NT2/D1 (cell line): ENCODE results near the gene PLEKHA5.

Experiments
- DNase-seq: peaks from one replicate; pipeline ENCODE4 v3.0.0-alpha.2; 2011; ENCODE audit warnings: low read depth, low spot score
- H3K27me3 ChIP-seq: 2 replicates; pipeline ENCODE4 v1.6.0; 2011; ENCODE audit warnings: mild to moderate bottlenecking; ENCODE audit not compliant: insufficient read length, insufficient read depth
- H3K36me3 ChIP-seq: 2 replicates; pipeline ENCODE4 v1.6.1; 2011; ENCODE audit warnings: mild to moderate bottlenecking, low read length, mixed read lengths; ENCODE audit not compliant: insufficient read depth, insufficient read length
- H3K4me1 ChIP-seq: 2 replicates; pipeline ENCODE4 v1.5.1; 2011; ENCODE audit not compliant: insufficient read depth, insufficient read length
- H3K4me3 ChIP-seq: 2 replicates; pipeline ENCODE4 v1.5.1; 2011; ENCODE audit warnings: low read depth; ENCODE audit not compliant: insufficient read length
- H3K9ac ChIP-seq: 2 replicates; pipeline ENCODE4 v1.6.0; 2011; ENCODE audit warnings: low read depth; ENCODE audit not compliant: insufficient read length
- H3K9me3 ChIP-seq: 2 replicates; pipeline ENCODE4 v1.5.1; 2011; ENCODE audit warnings: mild to moderate bottlenecking, low read length; ENCODE audit not compliant: insufficient read depth
- SUZ12 ChIP-seq: IDR thresholded peaks from 2 replicates; pipeline ENCODE4 v1.6.1; 2011; ENCODE audit not compliant: insufficient read length, insufficient read depth; ENCODE audit errors: extremely low read depth
- YY1 ChIP-seq: IDR thresholded peaks from 2 replicates; pipeline ENCODE4 v1.6.1; 2011; ENCODE audit not compliant: insufficient read length, insufficient read depth
- ZNF274 ChIP-seq: IDR thresholded peaks from 2 replicates; pipeline ENCODE4 v1.6.1; 2011; ENCODE audit warnings: mild to moderate bottlenecking, low read depth, low read length

PLEKHA5 gene

DNA sequence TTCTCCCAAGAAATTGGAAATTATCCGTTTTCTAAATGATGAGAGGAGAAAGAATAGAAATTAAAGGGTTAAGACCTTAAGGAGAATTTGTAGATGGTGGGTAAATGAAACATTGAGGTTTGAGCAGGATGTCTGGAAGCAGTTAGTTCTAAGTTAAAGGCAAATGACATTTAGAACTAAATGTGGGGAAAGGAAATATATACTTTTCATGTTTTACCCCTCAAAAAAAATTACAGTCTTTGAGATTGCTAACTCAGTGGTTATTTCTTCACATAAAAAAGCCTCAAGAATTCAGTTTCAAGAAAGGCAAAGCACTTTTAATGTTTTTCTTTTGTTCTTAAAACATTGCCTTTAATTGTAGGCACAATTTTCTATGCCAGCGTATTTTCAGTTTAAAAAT lies 114.0 kb downstream of the PLEKHA5 start:
- H3K36me3 ChIP-seq: peaks cover 3% of the 10 kb centered on the region
- no peaks in the 10 kb centered on the region for H3K27me3 ChIP-seq
- no peak for TF ChIP-seq ZNF274
- no peak for TF ChIP-seq YY1
- no peak for TF ChIP-seq SUZ12
- H3K4me1 ChIP-seq: no peaks in the 10 kb centered on the region
- H3K9ac ChIP-seq: no peak overlapping the region
- H3K4me3 ChIP-seq: no peak overlapping the region
- no peak for DNase-seq
- no peaks in the 10 kb centered on the region for H3K9me3 ChIP-seq

DNA sequence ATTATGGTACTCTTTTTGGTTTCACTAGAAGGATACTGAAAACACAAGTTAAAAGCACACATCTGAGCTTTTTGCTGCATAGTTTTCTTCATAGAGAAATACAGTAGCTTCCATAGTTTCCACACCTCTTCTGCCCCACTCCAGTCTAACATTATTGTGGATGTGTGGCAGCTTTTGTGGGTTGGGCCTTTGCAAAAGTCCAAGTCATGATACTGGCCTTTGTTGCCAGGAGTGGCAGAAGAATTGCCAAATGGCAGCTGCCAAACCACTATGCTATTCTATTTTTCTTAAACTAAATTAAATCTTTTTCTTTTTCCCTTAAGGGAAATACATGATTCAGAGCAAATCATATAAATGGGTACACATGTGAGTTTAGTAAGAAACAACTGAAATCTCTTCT lies 114.8 kb downstream of the PLEKHA5 start:
- Histone ChIP-seq H3K36me3 (peaks cover under 1% of the 10 kb centered on the region), H3K27me3 (no peaks in the 10 kb centered on the region), H3K9ac (no peak overlapping the region), H3K9me3 (no peaks in the 10 kb centered on the region), H3K4me3 (no peak overlapping the region), H3K4me1 (no peaks in the 10 kb centered on the region)
- DNase-seq: no peak
- TF ChIP-seq SUZ12: no peak
- TF ChIP-seq ZNF274: no peak
- no peak for TF ChIP-seq YY1

DNA sequence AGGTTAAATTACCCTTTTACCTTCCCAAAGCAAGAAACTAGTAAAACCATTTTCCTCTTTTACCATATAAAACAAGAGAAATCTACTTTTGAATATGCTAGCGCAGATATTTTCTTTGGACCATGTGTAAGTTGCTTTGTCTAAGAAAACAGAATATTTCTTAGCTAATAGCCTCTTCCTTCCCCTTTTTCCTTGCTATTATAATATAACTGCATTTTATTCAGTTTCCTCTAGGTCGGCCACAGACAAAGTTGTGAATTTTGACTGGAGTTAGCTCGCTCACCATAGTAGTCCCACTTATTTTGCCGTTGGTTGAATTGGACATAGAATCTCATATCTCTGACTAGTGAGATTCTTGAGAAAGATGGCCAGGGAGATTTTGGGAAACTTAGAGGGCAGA lies 115.6 kb downstream of the PLEKHA5 start:
- H3K9me3 ChIP-seq: no peaks in the 10 kb centered on the region
- no peak overlapping the region for H3K4me3 ChIP-seq
- DNase-seq: no peak
- H3K36me3 ChIP-seq: no peaks in the 10 kb centered on the region
- no peak overlapping the region for H3K9ac ChIP-seq
- H3K4me1 ChIP-seq: no peaks in the 10 kb centered on the region
- H3K27me3 ChIP-seq: no peaks in the 10 kb centered on the region
- TF ChIP-seq SUZ12: no peak
- TF ChIP-seq YY1: no peak
- no peak for TF ChIP-seq ZNF274

DNA sequence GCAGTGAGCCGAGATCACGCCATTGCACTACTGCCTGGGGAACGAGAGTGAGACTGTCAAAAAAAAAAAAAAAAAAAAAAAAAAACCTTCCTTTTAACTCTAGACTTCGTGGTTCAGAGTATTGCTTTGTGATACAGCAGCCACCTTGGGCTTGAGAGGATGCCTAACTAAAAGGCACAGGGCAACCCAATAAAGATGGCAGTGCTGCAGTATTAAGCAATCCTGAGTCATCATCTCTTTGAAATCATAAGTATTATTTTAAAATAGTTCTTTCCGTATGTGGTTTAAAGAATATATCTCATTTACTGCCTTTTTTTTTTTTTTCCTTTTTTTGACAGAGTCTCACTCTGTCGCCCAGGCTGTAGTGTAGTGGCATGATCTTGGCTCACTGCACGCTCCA lies 116.1 kb downstream of the PLEKHA5 start:
- Histone ChIP-seq H3K4me1 (no peaks in the 10 kb centered on the region), H3K9ac (no peak overlapping the region), H3K27me3 (no peaks in the 10 kb centered on the region), H3K4me3 (no peak overlapping the region), H3K9me3 (no peaks in the 10 kb centered on the region), H3K36me3 (no peaks in the 10 kb centered on the region)
- no peak for TF ChIP-seq ZNF274
- TF ChIP-seq YY1: no peak
- no peak for TF ChIP-seq SUZ12
- DNase-seq: no peak

DNA sequence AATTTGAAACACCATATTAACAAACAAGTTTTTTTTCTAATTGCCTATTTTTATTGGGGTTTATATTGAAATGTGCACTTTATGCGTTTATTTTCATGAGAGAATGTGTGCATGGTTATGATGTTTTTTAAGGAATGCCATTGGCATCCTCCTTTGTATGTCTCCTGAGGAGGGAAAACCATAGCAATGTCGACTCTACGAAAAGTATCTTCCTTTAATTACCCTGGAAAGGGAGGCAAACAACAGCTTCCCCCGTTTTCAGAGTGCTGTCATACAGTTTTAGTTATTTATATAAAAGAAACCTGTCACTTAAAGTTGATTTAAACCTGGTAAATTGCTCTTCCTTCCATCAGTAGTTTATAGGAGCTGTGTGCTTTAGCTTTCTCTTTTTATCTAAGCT lies 117.4 kb downstream of the PLEKHA5 start:
- DNase-seq: no peak
- Histone ChIP-seq H3K9me3 (no peaks in the 10 kb centered on the region), H3K9ac (no peak overlapping the region), H3K4me3 (no peak overlapping the region), H3K4me1 (no peaks in the 10 kb centered on the region), H3K36me3 (no peaks in the 10 kb centered on the region), H3K27me3 (no peaks in the 10 kb centered on the region)
- TF ChIP-seq ZNF274: no peak

DNA sequence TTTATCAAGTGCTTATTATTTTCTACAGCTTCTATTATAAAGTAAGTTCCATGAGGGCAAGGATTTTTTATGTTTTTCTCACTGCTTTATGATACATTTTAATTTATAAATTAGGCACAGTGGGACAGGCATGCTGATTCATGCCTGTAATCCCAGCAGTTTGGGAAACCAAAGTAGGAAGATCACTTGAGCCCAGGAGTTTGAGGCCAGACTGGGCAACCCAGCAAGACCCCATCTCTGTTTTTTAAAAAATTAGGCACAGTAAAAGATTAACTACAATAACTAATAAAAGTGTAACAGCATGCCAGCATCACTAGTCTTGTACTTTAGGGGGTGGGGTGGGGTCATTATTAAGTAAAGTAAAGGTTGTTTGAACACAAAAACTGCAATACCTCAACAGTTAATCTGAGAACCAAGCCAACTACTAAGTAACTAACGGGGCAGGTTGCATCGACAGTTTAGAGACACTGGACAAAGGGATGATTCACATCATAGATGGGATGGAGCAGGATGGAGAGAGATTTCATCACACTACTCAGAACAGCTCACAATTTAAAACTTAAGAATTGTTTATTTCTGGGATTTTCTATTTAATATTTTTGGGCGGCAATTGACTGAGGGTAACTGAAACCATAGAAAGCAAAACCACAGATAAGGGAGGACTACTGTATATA lies 119.5 kb downstream of the PLEKHA5 start:
- TF ChIP-seq SUZ12: no peak
- TF ChIP-seq YY1: no peak
- no peak for TF ChIP-seq ZNF274
- H3K27me3 ChIP-seq: no peaks in the 10 kb centered on the region
- DNase-seq: no peak
- peaks cover 5% of the 10 kb centered on the region for H3K36me3 ChIP-seq
- H3K4me3 ChIP-seq: no peak overlapping the region
- H3K9ac ChIP-seq: no peak overlapping the region
- no peaks in the 10 kb centered on the region for H3K9me3 ChIP-seq
- H3K4me1 ChIP-seq: no peaks in the 10 kb centered on the region

DNA sequence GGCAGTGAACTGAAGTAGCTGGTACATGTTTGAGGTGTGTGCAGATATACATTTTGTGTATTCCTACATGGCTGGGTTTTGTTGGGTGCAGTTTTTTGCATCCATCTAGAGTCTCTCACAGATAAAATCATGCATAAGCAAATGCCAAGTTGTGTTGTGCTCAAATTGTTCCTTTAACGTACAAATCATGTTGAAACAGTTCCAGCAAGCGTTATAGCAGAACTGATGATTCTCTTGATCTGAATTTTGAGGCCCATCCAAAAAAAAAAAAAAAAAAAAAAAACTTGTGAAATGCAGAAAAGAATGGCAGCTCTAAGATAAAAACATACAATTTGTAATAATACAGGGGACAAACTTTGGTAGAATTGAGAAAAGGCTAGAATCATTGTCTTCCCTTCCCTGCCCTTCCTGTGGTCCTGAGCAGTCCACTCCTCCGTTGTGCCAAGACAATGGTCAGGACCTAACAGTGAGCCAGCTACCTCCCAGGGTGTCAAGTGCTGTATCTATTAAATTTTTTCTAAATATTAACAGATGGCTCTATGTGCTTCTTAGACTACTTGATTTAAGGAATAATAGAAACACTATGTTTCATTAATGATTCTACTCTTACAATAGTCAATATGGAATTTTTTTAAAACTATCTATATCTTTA lies 122.1 kb downstream of the PLEKHA5 start:
- H3K4me1 ChIP-seq: no peaks in the 10 kb centered on the region
- H3K27me3 ChIP-seq: no peaks in the 10 kb centered on the region
- TF ChIP-seq ZNF274: no peak
- no peak for TF ChIP-seq SUZ12
- TF ChIP-seq YY1: no peak
- no peak for DNase-seq
- H3K9ac ChIP-seq: no peak overlapping the region
- H3K4me3 ChIP-seq: no peak overlapping the region
- H3K9me3 ChIP-seq: no peaks in the 10 kb centered on the region
- H3K36me3 ChIP-seq: peaks cover 15% of the 10 kb centered on the region
